KG1 (cell line): ENCODE measurements around the gene MACROD2.
A peak's percentile ranks its signal among the peaks of the same experiment; 100 is the strongest.

ENCODE experiments used
- DNase-seq: peaks from one replicate; lab custom pipeline; 2025; lab: John Stamatoyannopoulos, UW

MACROD2 gene

GRCh38 chr20:14336686-14337085 lies 341.4 kb downstream of the MACROD2 start:
- DNase-seq: no peak

- DNase-seq: peak; percentile 12
These were observed 342.3 kb downstream of the MACROD2 start, which contains the start of gene FLRT3 for GRCh38 chr20:14337400-14338171. Gene FLRT3 (minus strand): TSS chr20:14337612. CDS start chr20:14327506, 10,106 bp downstream.

GRCh38 chr20:14341801-14342200 lies 346.5 kb downstream of the MACROD2 start:
- DNase-seq: no peak

- no peak for DNase-seq
These were observed 347.6 kb downstream of the MACROD2 start for GRCh38 chr20:14342918-14343317.

GRCh38 chr20:14343491-14344065 lies 348.3 kb downstream of the MACROD2 start:
- no peak for DNase-seq

GRCh38 chr20:14344746-14345145 lies 349.4 kb downstream of the MACROD2 start:
- DNase-seq: no peak

GRCh38 chr20:14355791-14356190 lies 360.5 kb downstream of the MACROD2 start:
- no peak for DNase-seq

GRCh38 chr20:14360416-14360815 lies 365.1 kb downstream of the MACROD2 start:
- DNase-seq: no peak

- no peak for DNase-seq
These were observed 366.4 kb downstream of the MACROD2 start for GRCh38 chr20:14361509-14362345.

GRCh38 chr20:14374196-14374595 lies 378.9 kb downstream of the MACROD2 start:
- DNase-seq: no peak

- no peak for DNase-seq
These were observed 380.2 kb downstream of the MACROD2 start for GRCh38 chr20:14375416-14375985.

- no peak for DNase-seq
These were observed 383.0 kb downstream of the MACROD2 start for GRCh38 chr20:14378326-14378725.

GRCh38 chr20:14383335-14383734 lies 388.0 kb downstream of the MACROD2 start:
- DNase-seq: no peak

- no peak for DNase-seq
These were observed 389.3 kb downstream of the MACROD2 start for GRCh38 chr20:14384416-14385175.

- DNase-seq: no peak
These were observed 389.9 kb downstream of the MACROD2 start for GRCh38 chr20:14385176-14385740.

GRCh38 chr20:14386726-14387125 lies 391.4 kb downstream of the MACROD2 start:
- no peak for DNase-seq

- no peak for DNase-seq
These were observed 406.3 kb downstream of the MACROD2 start for GRCh38 chr20:14401479-14402138.

- no peak for DNase-seq
These were observed 409.2 kb downstream of the MACROD2 start for GRCh38 chr20:14404515-14404914.

- DNase-seq: no peak
These were observed 411.2 kb downstream of the MACROD2 start for GRCh38 chr20:14406495-14406894.

- DNase-seq: no peak
These were observed 412.0 kb downstream of the MACROD2 start for GRCh38 chr20:14407336-14407735.
